GM21526 (cell line): ENCODE data around the gene SLC44A5.
A peak's percentile ranks its signal among the peaks of the same experiment; 100 is the strongest.
"Not testable (repeated sequence)": the region's sequence is repeated elsewhere in the genome, so short reads cannot be mapped to it uniquely, and the experiment has no call there.

Experiments
- ATAC-seq: cut with Tn5 transposase; IDR thresholded peaks from one replicate; pipeline ENCODE4 v1.9.1; 2021; ENCODE audit warnings: moderate library complexity; ENCODE audit not compliant: unreplicated experiment, low FRiP score

The SLC44A5 gene

GRCh38 chr1:75310067-75310466, 300.8 kb downstream of the SLC44A5 start:
- ATAC-seq: no peak

DNA sequence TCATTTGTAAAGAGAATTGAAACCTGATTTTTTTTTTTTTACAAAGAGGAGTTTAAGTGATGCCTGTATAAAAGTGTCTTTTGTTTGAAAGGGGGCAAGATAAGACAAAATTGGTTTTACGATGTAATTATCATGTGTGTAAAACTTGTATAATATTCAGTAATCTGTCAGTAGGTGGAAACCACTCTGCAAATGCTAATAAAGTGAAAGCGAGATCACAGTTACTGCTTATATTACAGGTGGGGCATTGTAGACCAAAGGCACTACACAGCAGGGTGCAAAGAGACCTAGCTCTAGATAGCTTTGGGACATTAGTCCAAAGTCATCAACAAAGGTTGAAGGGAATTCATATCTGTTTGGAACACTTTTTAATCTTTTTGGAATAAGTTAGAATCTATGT, 302.5 kb downstream of the SLC44A5 start:
- no peak for ATAC-seq

- ATAC-seq: no peak
Observed at GRCh38 chr1:75305061-75305460, 305.9 kb downstream of the SLC44A5 start.

DNA sequence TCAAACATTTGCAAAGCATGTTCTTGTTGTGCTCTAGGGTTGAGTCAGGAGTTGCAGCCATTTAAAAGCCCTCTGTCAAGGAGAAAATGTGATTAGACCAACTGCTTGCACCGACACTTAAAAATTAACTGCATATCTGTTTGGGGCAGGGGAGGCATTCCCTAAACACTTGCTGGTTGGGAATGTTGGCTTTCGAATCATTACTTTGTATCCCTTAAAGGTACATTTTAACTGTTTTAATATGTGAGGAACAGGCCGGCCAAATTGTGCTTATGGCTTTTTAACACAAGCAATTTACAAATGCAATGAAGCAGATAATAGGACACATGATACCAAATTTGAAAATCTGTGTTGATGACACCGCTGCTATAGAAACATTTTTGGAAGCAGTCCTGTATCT, 317.6 kb downstream of the SLC44A5 start:
- ATAC-seq: no peak

- no peak for ATAC-seq
Observed at GRCh38 chr1:75292013-75292412, 318.9 kb downstream of the SLC44A5 start.

- ATAC-seq: no peak
Observed at GRCh38 chr1:75276385-75276784, 334.5 kb downstream of the SLC44A5 start.

DNA sequence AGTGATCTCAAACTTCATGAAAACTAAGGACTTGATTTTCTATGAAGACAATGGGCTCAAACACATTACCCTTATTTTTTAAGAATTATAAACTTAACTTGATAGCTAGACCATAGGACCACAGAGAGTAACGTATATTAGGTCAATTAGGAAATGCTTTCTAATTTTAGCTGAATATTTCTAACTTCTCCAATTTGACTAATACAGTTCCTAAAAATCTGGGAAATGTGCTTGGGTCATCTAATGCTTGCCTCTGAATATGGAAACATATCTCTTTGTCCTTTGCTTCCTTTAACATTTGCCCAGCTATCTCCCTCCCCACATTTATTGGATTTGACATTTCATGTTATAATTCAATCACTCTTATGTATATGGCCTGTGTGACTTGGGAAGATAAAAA, 335.3 kb downstream of the SLC44A5 start:
- ATAC-seq: no peak

- ATAC-seq: no peak
Observed at GRCh38 chr1:75274920-75275506, 335.9 kb downstream of the SLC44A5 start.

- no peak for ATAC-seq
Observed at GRCh38 chr1:75273110-75273509, 337.8 kb downstream of the SLC44A5 start.

DNA sequence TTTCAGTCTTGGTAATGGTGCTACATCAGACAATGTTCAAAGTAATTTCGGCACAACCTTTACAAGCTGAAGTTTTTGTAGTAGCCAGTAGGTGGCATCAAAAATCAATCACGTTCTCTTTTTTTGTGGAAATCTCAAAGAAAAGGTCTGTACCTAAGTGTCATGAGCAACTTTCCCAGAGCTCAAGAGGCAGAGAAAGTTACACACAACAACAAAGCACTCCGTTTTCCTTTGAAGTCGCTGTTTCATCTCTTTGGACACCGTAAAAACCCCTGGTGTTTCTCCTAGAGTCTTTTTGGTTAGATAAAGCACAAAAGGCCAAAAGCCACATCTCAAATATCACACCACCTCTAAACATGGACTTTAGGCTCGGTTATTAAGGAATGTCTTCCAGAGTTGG, 345.1 kb downstream of the SLC44A5 start:
- peak; percentile 87 for ATAC-seq

- ATAC-seq: no peak
Observed at GRCh38 chr1:75264112-75264511, 346.8 kb downstream of the SLC44A5 start.

DNA sequence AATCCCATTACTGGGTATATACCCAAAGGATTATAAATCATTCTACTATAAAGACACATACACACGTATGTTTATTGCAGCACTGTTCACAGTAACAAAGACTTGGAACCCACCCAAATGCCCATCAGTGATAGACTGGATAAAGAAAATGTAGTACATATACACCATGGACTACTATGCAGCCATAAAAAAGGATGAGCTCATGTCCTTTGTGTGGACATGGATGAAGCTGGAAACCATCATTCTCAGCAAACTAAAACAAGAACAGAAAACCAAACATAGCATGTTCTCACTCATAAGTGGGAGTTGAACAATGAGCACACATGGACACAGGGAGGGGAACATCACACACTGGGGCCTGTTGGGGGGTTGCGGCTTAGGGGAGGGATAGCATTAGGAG, 347.3 kb downstream of the SLC44A5 start:
- ATAC-seq: not testable (repeated sequence)

DNA sequence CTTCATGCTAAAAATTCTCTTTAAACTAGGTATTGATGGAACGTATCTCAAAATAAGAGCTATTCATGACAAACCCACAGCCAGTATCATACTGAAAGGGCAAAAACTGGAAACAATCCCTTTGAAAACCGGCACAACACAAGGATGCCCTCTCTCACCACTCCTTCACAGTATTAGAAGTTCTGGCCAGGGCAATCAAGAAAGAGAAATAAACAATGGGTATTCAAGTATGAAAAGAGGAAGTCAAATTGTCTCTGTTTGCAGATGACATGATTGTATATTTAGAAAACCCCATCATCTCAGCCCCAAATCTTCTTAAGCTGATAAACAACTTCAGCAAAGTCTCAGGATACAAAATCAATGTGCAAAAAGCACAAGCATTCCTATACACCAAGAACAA, 349.0 kb downstream of the SLC44A5 start:
- not testable (repeated sequence) for ATAC-seq

DNA sequence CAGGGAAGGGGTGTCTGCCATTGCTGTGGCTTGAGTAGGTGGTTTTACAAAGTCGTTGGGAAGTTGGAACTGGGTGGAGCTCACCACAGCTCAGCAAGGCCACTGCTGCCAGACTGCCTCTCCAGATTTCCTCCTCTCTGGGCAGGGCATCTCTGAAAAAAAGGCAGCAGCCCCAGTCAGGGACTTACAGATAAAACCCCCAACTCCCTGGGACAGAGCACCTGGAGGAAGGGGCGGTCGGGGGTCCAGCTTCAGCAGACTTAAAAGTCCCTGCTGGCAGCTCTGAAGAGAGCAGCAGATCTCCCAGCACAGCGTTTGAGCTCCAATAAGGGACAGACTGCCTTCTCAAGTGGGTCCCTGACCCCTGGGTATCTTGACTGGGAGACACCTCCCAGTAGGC, 352.6 kb downstream of the SLC44A5 start:
- ATAC-seq: no peak

- no peak for ATAC-seq
Observed at GRCh38 chr1:75257424-75257823, 353.5 kb downstream of the SLC44A5 start.

GRCh38 chr1:75250114-75250513, 360.8 kb downstream of the SLC44A5 start:
- ATAC-seq: not testable (repeated sequence)

DNA sequence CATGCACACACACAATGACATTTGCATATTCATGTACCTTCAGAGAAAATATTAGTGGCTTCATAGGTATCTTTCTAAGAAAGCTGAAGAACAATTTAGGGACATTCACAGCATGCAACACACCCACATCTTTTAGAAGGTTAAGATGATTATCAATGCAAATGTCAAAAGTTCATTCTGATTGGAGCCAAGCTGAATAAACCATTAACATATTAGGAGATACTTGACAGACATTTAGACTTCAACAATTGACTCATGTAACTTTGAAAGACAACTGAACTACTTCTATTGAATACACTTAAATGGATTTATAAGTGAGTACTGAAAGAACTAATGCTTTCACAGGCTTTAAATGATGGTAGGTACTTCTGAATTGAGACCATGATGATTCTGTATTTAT, 365.7 kb downstream of the SLC44A5 start:
- ATAC-seq: no peak

DNA sequence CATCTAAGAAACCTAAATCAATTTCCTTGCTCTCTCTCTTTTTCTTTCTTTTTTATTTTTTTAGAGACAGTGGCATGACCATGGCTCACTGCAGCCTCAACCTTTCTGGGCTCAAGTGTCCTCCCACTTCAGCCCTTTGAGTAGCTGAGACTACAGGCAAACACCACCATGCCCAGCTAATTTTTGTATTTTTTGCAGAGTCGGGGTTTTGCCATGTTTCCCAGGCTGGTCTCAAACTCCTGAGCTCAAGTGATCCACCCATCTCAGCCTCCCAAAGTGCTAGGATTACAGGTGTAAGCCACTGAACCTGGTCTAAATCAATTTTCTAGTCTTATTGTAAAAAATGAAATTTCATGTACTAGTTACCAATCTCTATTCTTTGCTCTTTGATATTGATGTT, 367.8 kb downstream of the SLC44A5 start:
- ATAC-seq: no peak

DNA sequence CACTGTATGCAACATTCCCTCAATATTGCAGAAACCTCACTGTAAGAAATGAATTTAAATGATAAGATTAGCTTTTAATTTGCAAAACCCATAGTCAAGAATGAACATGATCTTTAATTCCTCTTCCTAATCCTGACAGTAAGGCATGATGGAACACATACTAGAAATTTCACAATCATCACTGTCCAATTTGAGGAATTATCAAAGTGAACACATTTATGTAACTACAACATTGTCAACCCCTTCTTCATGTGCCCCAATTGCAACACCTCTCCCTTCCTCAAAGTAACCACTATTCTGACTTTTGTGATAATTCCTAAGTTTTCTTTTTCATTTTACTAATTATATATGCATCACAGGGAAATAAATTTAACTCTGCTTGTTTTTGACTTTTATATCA, 373.6 kb downstream of the SLC44A5 start:
- no peak for ATAC-seq

DNA sequence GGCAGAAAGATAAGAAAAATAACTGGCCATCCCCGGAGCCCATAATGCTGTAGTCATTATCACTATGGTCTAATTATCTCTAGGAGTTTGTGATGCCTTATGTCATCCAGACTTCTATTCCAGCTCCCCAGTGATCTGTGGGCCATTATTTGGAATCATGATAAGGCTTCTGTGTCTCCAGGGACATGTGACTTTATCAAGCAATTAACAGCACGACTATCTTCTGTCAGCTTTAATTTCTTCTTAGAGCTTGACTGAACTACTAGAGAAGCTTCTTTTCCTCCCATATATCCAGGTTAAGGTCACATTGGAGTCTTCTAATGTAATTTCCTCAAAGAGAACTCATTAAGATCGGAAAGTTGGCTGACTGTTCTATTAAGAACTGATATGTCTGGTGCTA, 376.4 kb downstream of the SLC44A5 start:
- ATAC-seq: no peak

DNA sequence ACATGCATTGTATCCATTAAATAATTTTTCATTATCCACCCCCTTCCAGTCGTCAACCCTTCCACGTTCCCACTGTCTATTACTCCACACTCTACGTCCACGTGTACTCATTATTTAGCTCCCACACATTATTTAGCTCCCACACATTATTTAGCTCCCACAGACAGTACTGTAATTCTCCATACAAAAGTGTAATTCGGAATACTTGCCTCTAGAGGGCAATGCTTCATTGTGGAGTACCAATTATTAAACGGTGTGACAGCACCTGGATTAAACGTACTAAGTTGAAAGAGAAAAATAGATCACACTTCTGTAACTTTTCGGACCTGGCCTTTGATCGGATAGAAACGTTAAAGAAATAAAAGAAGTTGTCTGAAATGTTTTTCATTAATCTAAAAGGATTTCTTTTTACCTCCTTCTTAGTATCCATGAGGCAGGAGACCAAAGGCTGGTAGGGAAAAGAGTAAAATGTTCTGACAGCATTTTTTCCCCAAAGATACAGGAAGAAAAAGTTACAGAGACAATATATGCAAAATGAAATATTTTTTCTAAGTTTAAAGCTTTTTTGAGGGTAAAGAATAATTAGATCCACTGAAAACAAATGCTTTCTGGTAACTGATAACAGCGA, 377.5 kb downstream of the SLC44A5 start:
- peak; percentile 92 for ATAC-seq

- no peak for ATAC-seq
Observed at GRCh38 chr1:75220072-75220471, 390.8 kb downstream of the SLC44A5 start.

DNA sequence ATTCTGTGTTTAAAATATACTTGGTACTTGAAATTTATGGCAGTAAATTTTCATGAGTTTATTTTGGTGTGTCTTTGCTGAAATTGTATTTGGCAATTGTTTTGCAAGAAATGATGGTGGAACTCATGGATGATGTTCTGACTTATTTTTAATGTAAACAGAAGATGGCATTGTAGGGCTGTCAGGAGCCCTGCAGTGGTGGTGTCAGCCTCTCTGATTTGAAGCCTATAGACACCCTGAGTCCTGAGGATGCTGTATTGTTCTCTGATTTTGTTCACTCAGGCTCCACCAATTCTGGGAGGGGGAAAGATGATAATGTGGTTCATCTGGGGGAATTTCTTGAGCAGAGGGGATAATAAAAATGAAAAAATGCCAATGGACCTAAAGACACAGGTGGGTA, 396.9 kb downstream of the SLC44A5 start:
- ATAC-seq: no peak
